Skin of body (tissue), 2 donors: Measurements from ENCODE around the gene PRR22. TPM values are rescaled to one million over a fixed set of nuclear protein-coding genes. Genes with fewer than 3 reads are reported as not detected.
"Not testable (repeated sequence)": the region's sequence is repeated elsewhere in the genome, so short reads cannot be mapped to it uniquely, and the experiment has no call there.

Experiments used
- DNase-seq: peaks from one replicate; lab custom pipeline; 2025; lab: John Stamatoyannopoulos, UW
- total RNA-seq: library from RNA; depleted of rRNA; stranded (reverse); fragments of >200 nt; gene quantifications from one replicate; pipeline ENCODE4 v1.2.3, GENCODE V29; 2014

PRR22 gene
- total RNA-seq, 1 donor from 2014 or later: 0.30 TPM

DNA sequence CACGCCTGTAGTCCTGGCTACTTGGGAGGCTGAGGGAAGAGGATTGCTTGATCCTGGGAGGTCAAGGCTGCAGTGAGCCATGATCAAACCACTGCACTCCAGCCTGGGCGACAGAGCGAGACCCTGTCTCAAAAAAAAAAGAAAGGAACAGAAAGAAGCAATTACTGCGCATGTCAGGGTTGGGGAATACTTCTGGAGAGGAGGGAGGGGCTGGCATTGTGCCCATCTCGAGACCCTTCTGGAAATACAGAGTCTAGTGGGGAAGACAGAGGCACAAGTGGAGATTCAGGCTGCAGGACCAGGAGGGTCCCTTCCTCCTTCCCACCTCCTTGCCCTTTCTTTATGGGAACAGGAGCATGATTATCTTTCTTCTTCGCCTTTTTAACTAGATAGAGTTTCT lies 30.8 kb downstream of the PRR22 start:
- DNase-seq: no peak

- DNase-seq: no peak
Measured at GRCh38 chr19:5751709-5752108, 32.8 kb downstream of the PRR22 start.

DNA sequence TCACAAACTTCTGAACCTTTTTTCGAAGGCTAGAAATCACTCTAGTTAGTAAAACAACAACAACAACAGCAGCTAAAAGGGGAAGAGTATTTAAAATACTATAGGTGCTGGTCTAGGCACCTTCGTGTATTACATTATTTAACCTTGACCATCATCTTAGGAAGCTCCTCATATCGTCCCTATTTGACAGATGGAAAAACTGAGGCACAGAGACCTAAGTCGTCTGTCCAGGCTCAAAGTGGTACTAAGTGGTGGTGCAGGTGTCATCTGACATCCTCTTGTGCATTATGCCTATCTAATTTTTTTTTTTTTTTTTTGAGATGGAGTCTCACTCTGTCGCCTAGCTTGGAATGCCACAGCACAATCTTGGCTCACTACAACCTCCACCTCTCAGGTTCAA lies 35.0 kb downstream of the PRR22 start:
- DNase-seq: no peak

GRCh38 chr19:5748920-5749319 lies 35.6 kb downstream of the PRR22 start:
- DNase-seq: not testable (repeated sequence)

GRCh38 chr19:5744999-5745398 lies 39.5 kb downstream of the PRR22 start:
- DNase-seq: not testable (repeated sequence)

GRCh38 chr19:5743630-5744029 lies 40.9 kb downstream of the PRR22 start:
- no peak for DNase-seq

DNA sequence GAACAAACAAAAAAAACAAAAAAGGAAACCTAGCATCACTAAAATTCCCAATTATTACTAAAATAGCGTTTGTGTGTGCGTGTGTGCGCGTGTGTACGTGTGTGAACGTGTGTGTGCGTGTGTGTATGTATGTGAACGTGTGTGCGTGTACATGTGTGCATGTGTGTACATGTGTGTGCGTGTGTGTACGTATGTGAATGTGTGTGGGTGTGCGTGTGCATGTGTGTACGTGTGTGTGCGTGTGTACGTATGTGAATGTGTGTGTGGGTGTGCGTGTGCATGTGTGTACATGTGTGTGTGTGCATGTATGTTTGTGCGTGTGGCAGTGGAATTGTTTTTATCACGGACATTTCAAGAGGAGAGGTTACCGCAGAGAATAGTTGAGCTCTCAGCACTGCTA lies 42.5 kb downstream of the PRR22 start:
- no peak for DNase-seq

GRCh38 chr19:5738423-5738822 lies 46.1 kb downstream of the PRR22 start:
- no peak for DNase-seq

DNA sequence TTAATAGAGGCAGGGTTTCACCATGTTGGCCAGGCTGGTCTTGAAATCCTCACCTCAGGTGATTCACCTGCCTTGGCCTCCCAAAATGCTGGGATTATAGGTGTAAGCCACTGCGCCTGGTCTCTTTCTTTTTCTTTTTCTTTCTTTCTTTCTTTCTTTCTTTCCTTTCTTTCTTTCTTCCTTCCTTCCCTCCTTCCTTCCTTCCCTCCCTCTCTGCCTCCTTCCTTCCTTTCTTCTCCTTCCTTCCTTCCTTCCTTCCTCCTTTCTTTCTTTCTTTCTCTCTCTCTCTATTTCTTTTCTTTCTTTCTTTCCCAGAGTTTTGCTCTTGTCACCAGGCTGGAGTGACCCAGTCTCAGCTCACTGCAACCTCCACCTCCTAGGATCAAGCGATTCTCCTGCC lies 51.4 kb downstream of the PRR22 start:
- not testable (repeated sequence) for DNase-seq

Other genes with a start within 250 kb of the PRR22 start
- 17.7 TPM for gene TINCR, start 216.8 kb downstream of the PRR22 start, total RNA-seq
- gene SAFB2, start 162.0 kb downstream of the PRR22 start, total RNA-seq: 41.2 TPM
- gene SAFB, start 161.7 kb downstream of the PRR22 start, total RNA-seq: 106 TPM
- gene MICOS13, start 104.2 kb downstream of the PRR22 start, total RNA-seq: 25.2 TPM
- 2.4 TPM for gene HSD11B1L, start 103.7 kb downstream of the PRR22 start, total RNA-seq
- 331 TPM for gene RPL36, start 94.5 kb downstream of the PRR22 start, total RNA-seq
- 30.7 TPM for gene LONP1, start 64.6 kb downstream of the PRR22 start, total RNA-seq
- not detected for gene CATSPERD, start 64.1 kb downstream of the PRR22 start, total RNA-seq
- 16.7 TPM for gene DUS3L, start 6.4 kb upstream of the PRR22 start, total RNA-seq
- gene NRTN, start 20.3 kb upstream of the PRR22 start, total RNA-seq: 2.2 TPM
- gene FUT6, start 55.0 kb upstream of the PRR22 start, total RNA-seq: 0.20 TPM
- 0.30 TPM for gene FUT3, start 66.7 kb upstream of the PRR22 start, total RNA-seq
- not detected for gene FUT5, start 85.8 kb upstream of the PRR22 start, total RNA-seq
- gene NDUFA11, start 119.0 kb upstream of the PRR22 start, total RNA-seq: 69.7 TPM
- gene VMAC, start 120.1 kb upstream of the PRR22 start, total RNA-seq: 4.6 TPM
- gene CAPS, start 129.5 kb upstream of the PRR22 start, total RNA-seq: 5.3 TPM
- gene RANBP3, start 193.4 kb upstream of the PRR22 start, total RNA-seq: 36.9 TPM